ENCODE data around the gene SNN.

SNN gene

DNA sequence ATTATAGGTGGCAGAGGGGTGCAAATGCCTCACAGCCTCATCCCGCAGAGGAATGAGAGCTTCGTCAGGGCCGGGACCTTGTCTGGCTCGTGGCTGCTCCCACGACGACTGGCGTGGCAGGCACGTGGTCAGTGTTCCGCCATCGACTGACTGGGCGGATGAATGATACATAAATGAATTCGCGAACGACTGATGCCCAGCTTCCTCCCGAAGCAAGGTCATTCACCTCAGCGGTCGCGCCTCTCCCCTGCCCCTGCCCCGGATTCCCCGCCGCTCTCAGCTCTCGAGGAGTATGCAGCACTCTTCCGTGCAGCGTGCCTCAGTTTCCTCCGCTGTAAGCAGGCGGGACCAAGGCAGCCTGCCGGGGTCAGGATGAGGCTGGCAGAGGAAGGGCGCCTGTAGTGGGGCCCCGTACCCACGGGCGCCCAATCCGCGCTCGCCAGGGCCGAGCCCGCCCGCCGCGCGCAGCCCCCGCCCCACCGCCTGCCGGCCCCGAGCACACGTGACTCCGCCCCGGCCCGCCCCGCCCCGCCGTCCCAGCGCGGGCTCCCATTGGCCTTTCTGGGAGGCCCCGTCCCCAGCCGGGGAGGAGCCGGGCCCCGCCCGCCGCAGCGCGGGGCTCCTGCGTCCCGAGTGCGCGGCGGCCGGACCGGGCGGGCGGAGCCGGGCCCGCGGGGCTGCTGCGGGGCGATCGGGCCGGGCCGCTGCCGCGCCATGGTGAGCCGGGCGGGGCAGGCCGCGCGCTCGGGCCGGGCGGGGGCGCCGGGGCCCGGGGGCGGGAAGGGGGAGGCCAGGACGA is at the start of gene SNN:
TSS of gene SNN (plus strand) at position 632 of the 799 bp plus-strand sequence. CDS start 7,605 bp downstream, outside the sequence.
- peak; percentile 99 for DNase-seq (ENCODE audit: low spot score)

DNA sequence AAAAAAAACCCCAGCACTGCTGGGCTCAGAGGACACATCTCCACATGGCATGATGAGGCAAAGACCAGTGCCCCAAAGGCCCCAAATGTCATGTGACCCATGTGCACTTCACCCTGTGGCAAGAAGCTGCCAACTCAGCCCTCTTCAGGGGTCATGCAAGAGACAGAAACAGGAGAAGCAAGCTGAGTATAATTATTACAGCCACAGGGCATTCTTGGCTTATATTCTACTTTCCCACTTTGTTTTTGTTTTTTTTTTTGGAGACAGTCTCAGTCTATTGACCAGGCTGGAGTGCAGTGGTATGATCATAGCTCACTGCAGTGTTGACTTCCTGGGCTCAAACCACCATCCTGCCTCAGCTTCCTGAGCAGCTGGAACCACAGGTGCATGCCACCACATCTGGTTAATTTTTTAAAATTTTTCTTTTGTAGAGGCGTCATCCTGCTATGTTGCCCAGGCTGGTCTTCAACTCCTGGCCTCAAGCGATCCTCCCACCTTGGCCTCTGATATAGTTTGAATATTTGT is 48.9 kb upstream of the SNN start:
- DNase-seq (ENCODE audit: low spot score) = no peak

DNA sequence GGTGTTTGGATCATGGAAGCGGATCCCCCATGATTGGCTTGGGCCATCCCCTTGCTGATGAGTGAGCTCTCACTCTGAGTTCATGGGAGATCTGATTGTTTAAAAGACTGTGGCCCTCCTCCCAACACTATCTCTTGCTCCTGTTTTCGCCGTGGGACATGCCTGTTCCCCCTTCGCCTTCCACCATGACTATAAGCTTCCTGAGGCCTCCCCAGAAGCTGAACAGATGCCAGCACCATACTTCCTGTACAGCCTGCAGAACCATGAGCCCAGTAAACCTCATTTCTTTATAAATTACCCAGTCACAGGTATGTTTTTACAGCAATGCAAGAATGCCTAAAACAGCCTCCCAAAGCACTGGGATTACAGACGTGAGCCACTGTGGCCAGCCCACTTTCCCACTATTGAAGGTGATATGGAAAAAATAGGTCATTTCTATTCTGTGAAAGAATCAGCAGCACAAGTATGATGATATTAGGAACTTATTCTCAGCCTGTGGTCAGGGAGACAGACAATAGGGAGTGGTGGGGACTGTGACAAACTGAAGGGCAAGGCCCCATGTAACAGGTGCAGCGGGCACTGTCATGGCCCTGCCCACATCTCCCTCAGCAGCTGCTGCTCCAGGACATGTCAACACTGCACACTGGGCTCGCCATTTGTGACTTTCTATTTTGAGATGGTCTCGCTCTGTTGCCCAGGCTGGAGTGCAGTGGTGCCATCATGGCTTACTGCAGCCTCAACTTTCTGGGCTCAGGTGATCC is 47.8 kb upstream of the SNN start:
- no peak for DNase-seq (ENCODE audit: low spot score)

DNA sequence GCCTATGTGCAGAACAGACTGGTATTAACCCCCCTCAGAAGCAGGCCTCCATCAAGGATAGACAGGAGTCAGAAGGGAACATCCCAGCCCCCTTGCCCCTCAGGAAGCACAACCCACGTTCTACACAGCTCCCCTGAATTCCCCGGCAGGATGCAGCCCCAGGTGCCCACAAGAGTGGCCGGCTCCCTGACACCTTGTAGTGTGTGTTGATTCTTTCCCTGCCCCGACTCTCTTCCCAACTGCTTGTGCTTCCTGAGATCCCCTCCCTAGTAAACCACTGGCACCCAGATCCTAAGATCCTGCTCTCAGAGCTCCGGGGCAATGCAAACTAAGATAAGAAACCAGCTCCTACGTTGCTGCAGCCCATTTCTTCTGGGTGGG is 46.7 kb upstream of the SNN start:
- no peak for DNase-seq (ENCODE audit: low spot score)

DNA sequence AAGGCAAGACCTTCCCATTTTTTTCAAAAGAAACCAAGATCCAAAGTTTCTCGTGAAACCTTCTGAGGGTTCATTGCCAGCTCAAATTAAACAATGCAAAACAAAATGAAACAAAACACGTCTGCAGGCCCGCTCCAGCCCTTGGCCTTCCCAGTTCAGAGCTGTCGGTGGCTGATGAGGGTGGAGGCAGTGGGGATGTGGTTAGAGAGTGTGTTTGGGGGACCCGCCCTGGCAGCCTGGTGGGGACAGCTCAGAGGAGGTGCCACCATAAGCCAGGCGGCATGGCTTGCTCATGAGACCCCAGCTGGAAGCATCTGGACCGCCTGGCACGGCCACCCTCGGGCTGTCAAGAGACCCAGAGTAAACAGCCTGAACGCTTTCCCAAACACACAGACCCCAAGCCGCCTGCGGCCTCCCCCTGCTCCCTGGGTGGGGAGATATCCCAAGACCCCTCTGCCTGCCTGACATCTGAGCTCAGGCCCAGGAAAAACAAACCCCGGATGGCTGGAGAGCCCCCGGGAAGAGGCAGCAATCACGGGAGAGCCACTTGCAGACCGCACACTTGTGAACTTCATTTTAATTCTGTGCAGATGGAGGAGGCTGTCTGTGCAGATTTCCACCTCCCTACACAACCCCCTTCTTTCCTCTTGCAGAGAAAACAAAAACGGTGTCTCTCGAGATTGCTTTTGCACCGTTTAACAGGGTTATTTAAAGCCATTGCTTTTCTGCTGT is 46.2 kb upstream of the SNN start:
- DNase-seq (ENCODE audit: low spot score) = no peak

DNA sequence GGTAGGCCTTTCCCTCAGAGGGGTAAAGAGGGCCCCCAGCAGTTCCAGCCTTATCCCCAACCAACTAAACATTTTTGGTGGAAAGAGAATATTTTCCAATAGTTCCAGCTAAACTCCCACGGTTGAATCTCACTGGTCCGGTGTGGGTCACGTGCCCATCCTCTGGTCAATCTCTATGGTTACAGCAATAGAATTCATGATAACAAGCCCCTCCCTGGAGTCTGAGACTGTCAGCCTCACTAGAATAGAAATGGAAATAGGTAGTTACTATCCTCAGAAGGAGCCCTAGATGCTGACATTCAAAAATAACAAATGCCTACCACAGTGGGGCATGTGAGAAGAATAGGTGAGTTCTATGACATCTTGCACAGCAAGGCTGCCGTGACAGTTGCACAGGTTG is 44.0 kb upstream of the SNN start:
- DNase-seq (ENCODE audit: low spot score) = no peak

DNA sequence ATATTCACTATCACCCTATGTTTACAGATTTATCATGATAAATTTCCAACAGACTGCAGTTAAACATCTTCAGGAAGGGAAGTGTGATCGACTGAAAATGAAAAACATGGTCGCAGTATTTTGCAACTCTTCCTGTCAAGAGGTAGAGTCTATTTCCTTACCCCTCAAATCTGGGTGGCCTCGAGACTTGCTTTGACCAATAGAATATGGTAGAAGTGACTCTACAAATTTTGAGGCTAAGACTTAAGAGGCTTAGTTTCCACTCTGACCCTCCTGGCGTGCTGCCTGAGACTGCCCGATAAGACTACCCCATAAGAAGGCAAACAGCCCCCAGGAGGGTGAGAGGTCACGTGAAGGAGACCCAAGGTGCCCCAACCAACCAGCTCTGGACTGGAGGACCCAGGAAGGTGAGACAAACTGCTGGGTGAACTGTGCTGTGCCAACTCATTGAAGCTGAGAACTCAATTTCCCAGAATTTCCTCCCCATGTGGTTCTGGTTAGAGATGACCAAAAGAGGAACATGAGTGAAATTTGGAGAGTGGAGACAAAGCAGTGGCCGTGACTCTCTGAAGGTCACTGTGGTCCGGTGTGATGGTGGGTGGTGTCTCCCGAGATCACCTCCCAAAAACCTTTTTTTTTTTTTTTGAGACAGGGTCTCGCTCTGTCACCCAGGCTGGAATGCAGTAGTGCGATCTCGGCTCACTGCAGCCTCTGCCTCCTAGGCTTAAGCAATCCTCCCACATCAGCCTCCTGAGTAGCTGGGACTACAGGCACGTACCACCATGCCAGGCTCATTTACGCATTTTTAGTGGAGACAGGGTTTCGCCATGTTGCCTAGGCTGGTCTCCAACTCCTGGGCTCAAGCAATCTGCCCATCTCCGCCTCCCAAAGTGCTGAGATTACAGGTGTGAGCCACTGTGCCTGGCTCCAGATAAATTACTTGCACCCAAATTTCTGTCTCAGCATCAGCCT is 43.3 kb upstream of the SNN start:
- no peak for DNase-seq (ENCODE audit: low spot score)

DNA sequence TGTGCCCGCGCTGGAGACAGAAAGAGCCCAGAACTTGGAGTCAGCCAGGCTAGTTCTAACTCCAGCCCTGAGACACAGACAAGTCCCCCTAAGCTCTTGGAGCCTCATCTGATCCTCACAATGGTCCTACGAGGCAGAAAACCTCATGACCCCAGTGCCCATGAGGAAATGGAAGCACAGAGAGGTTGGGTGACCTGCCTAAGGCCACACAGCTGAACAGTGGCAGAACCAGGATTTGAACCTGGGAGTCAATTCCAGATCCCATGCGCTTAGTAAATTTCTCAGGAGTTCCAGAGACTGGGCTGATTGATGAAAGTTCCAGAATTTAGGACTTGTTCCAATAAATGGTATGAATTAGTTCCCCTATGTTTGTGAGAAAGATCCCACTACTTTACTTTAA is 42.5 kb upstream of the SNN start:
- no peak for DNase-seq (ENCODE audit: low spot score)

DNA sequence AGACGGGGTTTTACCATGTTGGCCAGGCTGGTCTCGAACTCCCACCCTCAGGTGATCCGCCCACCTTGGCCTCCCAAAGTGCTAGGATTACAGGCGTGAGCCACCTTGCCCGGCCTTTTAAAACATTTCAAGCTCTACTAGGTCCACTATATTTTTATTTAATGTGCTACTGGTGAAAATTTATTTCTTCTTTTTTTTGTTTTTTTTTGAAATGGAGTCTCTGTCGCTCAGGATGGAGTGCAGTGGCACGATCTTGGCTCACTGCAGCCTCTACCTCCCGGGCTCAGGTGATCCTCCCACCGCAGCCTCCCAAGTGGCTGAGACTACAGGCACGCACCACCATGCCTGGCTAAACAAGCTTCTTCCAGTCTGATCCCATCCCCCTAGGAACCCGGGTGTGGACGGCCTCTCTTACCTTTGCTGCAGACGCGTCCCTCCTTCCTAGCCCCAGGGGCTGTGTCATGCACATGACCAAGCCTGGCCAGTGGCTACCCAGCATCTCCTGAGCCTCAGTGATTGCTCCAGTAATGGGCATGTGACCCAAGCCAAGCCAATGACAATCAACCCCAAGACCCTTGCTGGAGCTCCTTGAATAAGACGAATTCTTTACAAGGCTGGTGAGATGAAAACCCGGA is 41.5 kb upstream of the SNN start:
- DNase-seq (ENCODE audit: low spot score) = no peak

DNA sequence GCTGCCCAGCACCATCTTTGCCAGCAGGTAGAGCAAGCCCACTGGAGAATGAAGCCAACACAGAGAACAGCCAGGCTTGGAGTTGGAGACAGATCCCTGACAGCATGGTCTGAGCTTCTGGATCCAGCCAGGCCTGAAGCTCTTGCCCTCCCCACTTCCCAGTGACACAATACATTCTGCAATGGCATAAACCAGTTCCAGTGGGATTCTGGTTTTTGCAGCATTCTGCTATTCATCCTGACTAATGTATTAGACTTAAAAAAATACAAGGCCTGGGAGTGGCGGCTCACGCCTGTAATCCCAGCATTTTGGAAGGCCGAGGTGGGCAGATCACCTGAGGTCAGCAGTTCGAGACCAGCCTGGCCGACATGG is 41.0 kb upstream of the SNN start:
- DNase-seq (ENCODE audit: low spot score) = no peak

DNA sequence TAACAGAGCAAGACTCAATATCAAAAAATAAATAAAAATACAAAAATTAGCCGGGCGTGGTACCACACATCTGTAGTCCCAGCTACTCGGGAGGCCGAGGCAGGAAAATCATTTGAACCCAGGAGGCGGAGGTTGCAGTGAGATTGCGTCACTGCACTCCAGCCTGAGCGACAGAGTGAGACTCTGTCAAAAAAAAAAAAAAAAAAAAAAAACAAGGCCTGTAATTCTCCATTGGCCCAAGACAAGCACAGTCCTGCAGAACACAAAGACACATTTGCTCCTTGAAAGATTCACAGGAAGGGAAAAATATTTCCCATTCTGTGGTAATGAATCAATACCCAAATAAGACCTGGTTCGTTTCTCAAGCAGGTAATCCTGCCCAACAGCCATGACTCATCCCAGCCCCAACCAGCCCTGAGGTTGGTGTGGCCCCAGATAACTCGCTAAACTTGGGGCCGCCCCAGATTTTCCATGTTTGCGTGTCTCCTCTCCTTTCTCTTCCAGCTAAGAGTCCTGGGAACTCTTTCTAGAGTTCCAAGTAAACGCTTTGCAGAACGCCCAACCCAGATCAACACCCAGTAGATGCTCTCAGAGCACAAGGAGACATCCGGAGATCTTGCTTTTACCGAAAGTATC is 40.3 kb upstream of the SNN start:
- no peak for DNase-seq (ENCODE audit: low spot score)

DNA sequence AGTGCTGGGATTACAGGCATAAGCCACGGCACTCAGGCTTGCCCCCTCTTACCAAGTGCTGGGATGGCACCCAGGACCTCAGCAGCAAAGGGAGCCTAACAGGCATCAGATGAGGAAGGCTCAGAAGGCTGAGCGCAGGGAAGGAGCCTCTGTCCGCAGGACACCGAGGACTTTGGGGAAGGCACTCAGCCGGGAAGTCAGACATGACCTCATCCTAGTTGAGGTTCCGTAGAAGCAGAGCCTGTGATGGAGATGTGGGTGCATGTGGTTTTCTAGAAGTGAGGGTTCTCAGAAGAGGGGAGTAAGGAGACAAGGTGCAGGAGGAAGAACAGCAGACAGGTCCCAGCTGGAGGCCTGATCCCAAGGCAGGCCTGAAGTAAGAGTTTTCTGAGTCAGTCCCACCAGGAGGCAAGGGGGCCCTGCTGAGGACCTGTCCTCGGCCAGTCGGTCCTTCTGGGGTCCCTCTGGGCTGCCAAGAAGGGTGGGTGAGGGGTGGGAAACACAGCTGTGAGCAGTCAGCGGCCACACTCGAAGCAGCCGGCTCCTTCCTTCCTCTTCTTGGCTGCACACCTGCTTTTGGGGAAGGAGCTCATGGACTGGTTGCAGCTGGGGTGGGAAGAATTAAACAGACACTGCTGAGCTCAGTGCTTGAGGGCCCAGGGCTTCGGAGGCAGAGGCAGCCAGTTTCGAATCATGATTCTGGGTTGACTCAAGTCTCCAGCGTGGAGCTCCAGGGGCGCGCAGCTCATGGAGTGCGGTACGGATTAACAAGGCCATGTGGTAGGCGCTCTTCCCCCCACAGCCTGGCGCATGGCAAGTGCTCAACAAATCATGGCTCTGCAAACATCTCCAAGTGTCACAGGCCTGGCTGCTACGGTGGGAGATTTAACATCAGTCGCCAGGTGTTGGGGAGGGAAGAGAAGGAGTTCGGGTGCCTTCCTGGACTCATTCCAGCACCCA is 38.9 kb upstream of the SNN start:
- DNase-seq (ENCODE audit: low spot score) = no peak

DNA sequence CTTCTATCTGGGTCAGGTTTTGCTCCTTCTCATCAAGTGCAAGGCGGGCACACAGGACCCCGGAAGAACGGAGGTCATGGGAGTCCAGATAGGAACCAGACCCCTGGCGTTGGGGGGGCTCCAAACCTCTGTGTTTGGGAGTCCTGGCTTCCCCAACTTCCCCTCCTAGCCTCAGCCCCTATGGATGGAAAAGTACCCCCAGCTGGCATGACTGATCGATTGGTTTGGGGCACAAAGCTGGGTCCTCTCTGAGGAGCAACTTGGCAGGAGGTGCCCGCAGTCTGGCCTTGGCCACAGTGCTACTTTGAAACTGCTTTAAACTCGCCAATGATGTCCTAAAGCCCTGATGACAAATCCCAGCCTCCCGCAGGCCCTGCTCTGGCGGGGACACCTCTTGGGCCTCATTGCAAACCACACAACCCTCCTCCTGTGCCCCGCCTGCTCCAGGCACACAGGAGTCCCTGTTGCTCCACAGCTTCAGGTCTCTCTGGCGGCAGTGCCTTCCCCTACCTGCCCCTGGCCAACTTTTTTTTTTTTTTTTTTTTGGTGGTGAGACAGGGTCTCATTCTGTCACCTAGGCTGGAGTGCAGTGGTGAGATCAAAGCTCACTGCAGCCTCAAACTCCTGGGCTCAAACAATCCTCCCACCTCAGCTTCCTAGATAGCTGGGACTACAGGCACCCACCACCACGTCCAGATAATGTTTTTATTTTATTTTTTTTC is 38.0 kb upstream of the SNN start:
- no peak for DNase-seq (ENCODE audit: low spot score)

DNA sequence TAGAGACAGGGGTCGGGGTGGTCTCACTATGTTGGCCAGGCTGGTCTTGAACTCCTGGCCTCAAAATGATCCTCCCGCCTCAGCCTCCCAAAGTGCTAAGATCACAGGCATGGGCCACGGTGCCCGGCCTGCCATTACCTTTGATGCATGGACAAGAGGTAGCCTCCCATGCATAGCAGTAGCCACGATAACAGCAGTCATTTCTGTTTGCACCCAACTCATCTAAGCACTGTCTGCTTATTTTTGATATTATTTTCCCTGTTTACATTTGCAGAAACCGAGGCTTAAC is 37.5 kb upstream of the SNN start:
- no peak for DNase-seq (ENCODE audit: low spot score)

DNA sequence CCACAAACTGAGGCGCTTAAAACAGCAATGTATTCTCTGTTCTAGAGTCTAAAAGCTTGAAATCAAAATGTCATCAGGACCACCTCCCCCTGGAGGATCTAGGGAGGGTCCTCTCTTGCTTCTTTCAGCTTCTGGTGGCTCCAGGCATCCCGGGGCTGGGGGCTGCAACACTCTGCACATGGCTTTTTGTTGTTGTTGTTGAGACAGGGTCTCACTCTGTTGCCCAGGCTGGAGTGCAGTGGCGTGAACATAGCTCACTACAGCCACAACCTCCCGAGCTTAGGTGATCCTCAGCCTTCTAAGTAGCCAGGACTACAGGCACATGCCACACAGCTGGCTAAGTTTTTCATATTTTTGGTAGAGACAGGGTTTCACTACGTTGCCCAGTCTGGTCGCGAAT is 37.0 kb upstream of the SNN start:
- peak; percentile 0 for DNase-seq (ENCODE audit: low spot score)

DNA sequence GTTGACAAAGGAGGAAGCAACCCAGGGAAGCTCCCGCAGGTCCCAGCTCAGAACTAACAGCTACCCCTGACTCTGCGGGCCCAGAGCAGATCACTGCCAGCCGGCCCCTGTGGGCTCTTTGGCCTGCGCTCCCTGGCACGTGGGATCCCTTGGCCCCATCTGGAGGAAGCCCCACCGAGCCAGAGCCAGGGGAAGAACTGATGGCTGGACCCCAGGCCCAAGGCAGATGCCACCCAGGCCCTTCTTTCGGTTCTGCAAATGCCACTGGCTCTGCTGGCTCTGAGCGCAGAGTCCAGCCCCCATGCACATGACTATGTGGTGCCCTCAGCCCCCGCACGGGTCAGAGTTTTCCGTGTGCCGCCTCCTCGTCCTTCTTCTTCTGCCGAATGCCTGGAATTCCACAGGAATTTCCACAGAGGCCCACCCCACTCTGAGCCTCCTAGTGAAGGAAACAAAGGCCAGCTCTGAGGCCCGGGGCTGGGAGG is 35.8 kb upstream of the SNN start:
- no peak for DNase-seq (ENCODE audit: low spot score)

DNA sequence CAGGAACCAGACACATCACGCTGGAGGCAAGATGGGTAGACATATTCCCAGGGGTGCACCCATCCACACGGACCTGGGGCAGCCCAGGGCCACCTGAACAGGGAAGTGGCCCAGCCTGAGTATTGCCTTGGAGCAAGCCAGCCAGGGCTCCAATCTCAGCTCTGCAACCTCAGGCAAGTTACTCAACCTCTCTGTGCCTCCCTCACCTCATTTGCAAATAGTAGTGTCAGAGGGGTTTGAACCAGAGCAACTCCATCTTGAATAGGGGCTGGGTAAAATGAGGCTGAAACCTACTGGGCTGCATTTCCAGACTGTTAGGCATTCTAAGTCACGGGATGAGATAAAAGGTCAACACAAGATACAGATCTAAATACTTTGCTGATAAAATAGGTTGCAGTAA is 35.1 kb upstream of the SNN start:
- DNase-seq (ENCODE audit: low spot score) = no peak

DNA sequence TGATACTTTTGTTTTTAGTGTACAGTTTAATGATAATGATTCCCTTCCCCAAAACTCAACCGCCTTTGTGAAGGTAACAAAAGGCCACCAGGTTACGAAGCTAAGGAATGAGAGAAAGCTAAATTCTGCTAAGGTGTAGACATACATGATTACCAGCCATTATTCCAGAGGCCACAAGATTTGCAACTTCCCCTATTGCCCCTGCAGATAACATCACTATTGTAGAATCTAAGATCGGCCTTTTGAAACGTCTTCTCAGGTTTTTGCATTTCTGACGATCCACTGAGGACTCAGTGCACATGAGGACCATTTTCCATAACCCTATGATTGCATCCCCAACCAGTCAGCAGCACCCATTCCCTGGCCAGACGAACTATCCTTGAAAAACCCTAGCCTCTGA is 33.9 kb upstream of the SNN start:
- no peak for DNase-seq (ENCODE audit: low spot score)
